ENCODE measurements around the gene NDST1. TPM values are rescaled to one million over a fixed set of nuclear protein-coding genes. Genes with fewer than 3 reads are reported as not detected.

Gene NDST1
- total RNA-seq, 1 experiment from 2014 or later = 68.9 TPM

DNA sequence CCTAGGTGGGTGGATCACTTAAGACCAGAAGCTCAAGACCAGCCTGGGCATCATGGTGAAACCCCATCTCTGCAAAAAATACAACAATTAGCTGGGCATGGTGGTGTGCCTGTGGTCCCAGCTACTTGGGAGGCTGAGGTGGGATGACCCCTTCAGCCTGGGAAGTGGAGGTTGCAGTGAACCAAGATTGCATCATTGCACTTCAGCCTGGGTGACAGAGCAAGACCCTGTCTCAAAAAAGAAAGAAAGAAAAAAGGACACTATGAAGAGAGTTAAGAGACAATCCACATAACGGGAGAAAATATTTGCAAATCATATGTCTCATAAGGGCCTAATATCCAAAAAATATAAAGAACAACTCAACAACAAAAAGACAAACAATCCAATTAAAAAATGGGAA, 57.9 kb downstream of the NDST1 start:
- Mint-ChIP-seq H3K27ac (ENCODE audit: low read depth, unreplicated experiment) (no peak overlapping the region), H3K27me3 (ENCODE audit: insufficient read depth, unreplicated experiment) (no peaks in the 10 kb centered on the region), H3K4me1 (ENCODE audit: insufficient read depth, unreplicated experiment) (peaks cover 12% of the 10 kb centered on the region), H3K4me3 (ENCODE audit: unreplicated experiment) (no peak overlapping the region), H3K9me3 (ENCODE audit: unreplicated experiment) (no peaks in the 10 kb centered on the region), H3K36me3 (ENCODE audit: insufficient read depth, unreplicated experiment) (no peaks in the 10 kb centered on the region)
- BruUV-seq (replicated peaks) = no TSS peak
- CTCF ChIA-PET = interaction anchor here (1.3 to 18.5 kb wide), 2 partner anchors 92 to 135 kb away, joined by 6 to 429 read pairs; partner anchors contain the start of genes MYOZ3 and RBM22
- intact Hi-C loops (cut with micrococcal nuclease) = loop anchor here (2.0 kb wide), 1 partner anchor 49 kb away; no protein-coding TSS in a partner anchor
- no peak for DNase-seq (ENCODE audit: unreplicated experiment)
- TF ChIP-seq, protein P1, sequence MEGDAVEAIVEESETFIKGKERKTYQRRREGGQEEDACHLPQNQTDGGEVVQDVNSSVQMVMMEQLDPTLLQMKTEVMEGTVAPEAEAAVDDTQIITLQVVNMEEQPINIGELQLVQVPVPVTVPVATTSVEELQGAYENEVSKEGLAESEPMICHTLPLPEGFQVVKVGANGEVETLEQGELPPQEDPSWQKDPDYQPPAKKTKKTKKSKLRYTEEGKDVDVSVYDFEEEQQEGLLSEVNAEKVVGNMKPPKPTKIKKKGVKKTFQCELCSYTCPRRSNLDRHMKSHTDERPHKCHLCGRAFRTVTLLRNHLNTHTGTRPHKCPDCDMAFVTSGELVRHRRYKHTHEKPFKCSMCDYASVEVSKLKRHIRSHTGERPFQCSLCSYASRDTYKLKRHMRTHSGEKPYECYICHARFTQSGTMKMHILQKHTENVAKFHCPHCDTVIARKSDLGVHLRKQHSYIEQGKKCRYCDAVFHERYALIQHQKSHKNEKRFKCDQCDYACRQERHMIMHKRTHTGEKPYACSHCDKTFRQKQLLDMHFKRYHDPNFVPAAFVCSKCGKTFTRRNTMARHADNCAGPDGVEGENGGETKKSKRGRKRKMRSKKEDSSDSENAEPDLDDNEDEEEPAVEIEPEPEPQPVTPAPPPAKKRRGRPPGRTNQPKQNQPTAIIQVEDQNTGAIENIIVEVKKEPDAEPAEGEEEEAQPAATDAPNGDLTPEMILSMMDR (IDR thresholded peaks at IDR 0.05; ENCODE audit: unreplicated experiment) = no peak
- POLR2A ChIA-PET = interaction anchor here (1.1 kb wide), 1 partner anchor 88 kb away, joined by 3 read pairs; no protein-coding TSS in a partner anchor

DNA sequence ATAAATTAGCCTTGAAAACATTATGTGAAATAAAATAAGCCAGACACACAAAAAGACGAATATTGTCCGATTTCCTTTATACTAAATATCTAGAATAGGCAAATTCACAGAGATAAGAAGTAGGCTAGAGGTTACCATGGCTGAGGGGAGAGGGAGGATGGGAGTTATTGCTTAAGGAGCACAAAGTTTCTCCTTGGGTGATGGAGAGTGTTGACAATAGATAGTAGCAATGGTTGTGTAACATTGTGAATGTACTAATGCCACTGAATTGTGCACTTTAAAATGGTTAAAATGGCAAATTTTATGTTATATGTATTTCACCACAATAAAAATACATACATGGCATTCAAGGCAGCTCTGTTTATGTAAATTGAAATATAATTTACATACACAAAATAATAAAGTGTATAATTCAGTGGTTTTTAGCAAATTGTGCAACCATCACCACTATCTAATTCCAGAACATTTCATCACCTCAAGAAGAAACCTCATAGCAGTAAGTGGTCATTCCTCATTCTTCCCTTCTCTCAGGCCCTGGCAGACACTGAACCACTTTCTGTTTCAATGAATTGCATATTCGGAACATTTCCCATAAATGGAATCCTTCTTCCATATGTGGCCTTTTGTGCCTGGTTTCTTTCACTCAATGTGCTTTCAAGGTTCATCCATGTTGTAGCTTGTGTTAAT, 59.2 kb downstream of the NDST1 start:
- BruUV-seq (replicated peaks) = no TSS peak
- peak; percentile 74 for DNase-seq (ENCODE audit: unreplicated experiment)
- TF ChIP-seq, protein P1 (IDR thresholded peaks at IDR 0.05; ENCODE audit: unreplicated experiment) = no peak
- ChIA-PET CTCF (interaction anchor here (0.5 to 18.5 kb wide), 3 partner anchors 9 to 828 kb away, joined by 3 to 429 read pairs (median 3); partner anchors contain the start of gene MYOZ3), POLR2A (interaction anchor here (0.9 to 1.0 kb wide), 3 partner anchors 18 to 90 kb away, joined by 3 read pairs; partner anchors contain the start of gene SYNPO)
- no peaks in the 10 kb centered on the region for H3K9me3 Mint-ChIP-seq (ENCODE audit: unreplicated experiment)
- H3K36me3 Mint-ChIP-seq (ENCODE audit: insufficient read depth, unreplicated experiment) = no peaks in the 10 kb centered on the region
- intact Hi-C loops (cut with micrococcal nuclease) = loop anchor here (2.0 kb wide), 1 partner anchor 48 kb away; no protein-coding TSS in a partner anchor
- peaks cover 11% of the 10 kb centered on the region for H3K4me1 Mint-ChIP-seq (ENCODE audit: insufficient read depth, unreplicated experiment)
- H3K4me3 Mint-ChIP-seq (ENCODE audit: unreplicated experiment) = no peak overlapping the region
- no peaks in the 10 kb centered on the region for H3K27me3 Mint-ChIP-seq (ENCODE audit: insufficient read depth, unreplicated experiment)
- no peak overlapping the region for H3K27ac Mint-ChIP-seq (ENCODE audit: low read depth, unreplicated experiment)

DNA sequence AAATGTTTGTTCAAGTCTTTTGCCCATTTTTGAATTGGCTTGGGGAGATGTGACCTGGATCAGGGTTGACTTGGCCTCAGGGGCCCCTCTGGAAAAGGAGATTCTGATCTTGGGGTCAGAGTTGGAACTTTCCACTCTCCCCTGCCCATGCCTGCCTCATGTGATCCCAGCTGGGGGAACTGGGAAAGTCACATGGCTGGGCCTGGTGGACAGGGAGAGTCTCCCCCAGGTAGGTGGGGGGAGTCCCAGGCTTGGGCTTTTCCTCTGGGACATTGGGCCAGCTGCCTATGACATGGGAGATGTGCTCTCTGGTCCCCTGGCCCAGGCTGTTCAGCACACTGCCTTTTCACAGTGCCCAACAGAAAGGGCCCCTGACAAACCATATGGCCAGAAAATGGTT, 60.7 kb downstream of the NDST1 start:
- no peak for DNase-seq (ENCODE audit: unreplicated experiment)
- CTCF ChIA-PET = interaction anchor here (0.7 to 18.5 kb wide), 3 partner anchors 9 to 189 kb away, joined by 3 to 429 read pairs (median 5); partner anchors contain the start of gene MYOZ3
- Mint-ChIP-seq H3K27me3 (ENCODE audit: insufficient read depth, unreplicated experiment) (no peaks in the 10 kb centered on the region), H3K27ac (ENCODE audit: low read depth, unreplicated experiment) (no peak overlapping the region), H3K4me1 (ENCODE audit: insufficient read depth, unreplicated experiment) (peaks cover 11% of the 10 kb centered on the region), H3K9me3 (ENCODE audit: unreplicated experiment) (no peaks in the 10 kb centered on the region), H3K4me3 (ENCODE audit: unreplicated experiment) (no peak overlapping the region), H3K36me3 (ENCODE audit: insufficient read depth, unreplicated experiment) (no peaks in the 10 kb centered on the region)
- intact Hi-C loops (cut with micrococcal nuclease) = no loop called here
- TF ChIP-seq, protein P1 (IDR thresholded peaks at IDR 0.05; ENCODE audit: unreplicated experiment) = no peak
- no TSS peak for BruUV-seq (replicated peaks)
- POLR2A ChIA-PET = no interaction called here

DNA sequence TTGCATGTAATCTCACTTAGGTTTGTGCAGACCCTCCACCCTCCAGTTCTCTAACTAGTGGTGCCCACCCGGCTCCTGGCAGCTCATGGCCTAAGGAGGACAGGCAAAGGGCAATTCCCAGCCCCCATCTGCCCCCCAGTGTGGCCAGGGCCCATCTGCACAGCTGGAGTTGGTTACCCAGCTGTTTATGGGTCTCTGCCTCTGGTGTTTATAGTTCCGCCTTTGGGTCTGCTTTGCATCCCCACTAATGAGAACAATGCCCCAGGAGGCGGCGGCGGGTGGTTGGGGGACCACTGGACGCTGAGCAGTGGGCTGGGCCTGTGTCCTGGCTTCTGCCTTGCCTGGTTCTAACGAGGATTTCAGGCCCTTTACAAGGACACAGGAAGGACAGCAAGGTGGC, 62.4 kb downstream of the NDST1 start:
- no peaks in the 10 kb centered on the region for H3K9me3 Mint-ChIP-seq (ENCODE audit: unreplicated experiment)
- ChIA-PET CTCF (interaction anchor here (0.7 to 18.5 kb wide), 3 partner anchors 10 to 87 kb away, joined by 3 to 429 read pairs (median 5); partner anchors contain the start of gene MYOZ3), POLR2A (no interaction called here)
- peaks cover 2% of the 10 kb centered on the region for H3K36me3 Mint-ChIP-seq (ENCODE audit: insufficient read depth, unreplicated experiment)
- TF ChIP-seq, protein P1 (IDR thresholded peaks at IDR 0.05; ENCODE audit: unreplicated experiment) = no peak
- H3K4me3 Mint-ChIP-seq (ENCODE audit: unreplicated experiment) = no peak overlapping the region
- H3K27ac Mint-ChIP-seq (ENCODE audit: low read depth, unreplicated experiment) = no peak overlapping the region
- BruUV-seq (replicated peaks) = no TSS peak
- H3K4me1 Mint-ChIP-seq (ENCODE audit: insufficient read depth, unreplicated experiment) = peaks cover 11% of the 10 kb centered on the region
- H3K27me3 Mint-ChIP-seq (ENCODE audit: insufficient read depth, unreplicated experiment) = no peaks in the 10 kb centered on the region
- no peak for DNase-seq (ENCODE audit: unreplicated experiment)
- intact Hi-C loops (cut with micrococcal nuclease) = no loop called here
